HEK293 (cell line): Measurements from ENCODE around the gene TRIM36.

ENCODE experiments used
- CTCF ChIA-PET: fragments of 350-600 bp; formaldehyde crosslinking; extraction: SDS; loops from one replicate; lab custom pipeline; 2021; ENCODE audit warnings: antibody characterized with exemption; lab: Yijun Ruan, JAX
- POLR2A ChIA-PET: fragments of 300-600 bp; formaldehyde crosslinking; extraction: SDS; loops from one replicate; lab custom pipeline; 2020; ENCODE audit warnings: antibody characterized with exemption, inconsistent platforms; lab: Yijun Ruan, JAX
- H3K27ac ChIP-seq: fragments of 200-500 bp; sonication (Bioruptor generic); 2 replicates; pipeline ENCODE4 v1.5.1; 2014; ENCODE audit warnings: low read depth, low read length, control low read depth, inconsistent platforms; ENCODE audit errors: extremely low read depth
- H3K36me3 ChIP-seq, 2 experiments: fragments of 200-500 bp in 1 of 2; sonication (Bioruptor generic) in 1 of 2; 1 replicate in 1 of 2; 2 replicates in 1 of 2; pipeline ENCODE4 v1.5.1; 2014 to 2017; ENCODE audit warnings: inconsistent platforms in 2 of 2, low read length in 2 of 2; ENCODE audit not compliant: control insufficient read depth in 2 of 2, insufficient read depth in 1 of 2
- H3K4me1 ChIP-seq: fragments of 200-500 bp; sonication (Bioruptor generic); 2 replicates; pipeline ENCODE4 v1.5.1; 2014; ENCODE audit warnings: mild to moderate bottlenecking, low read length, inconsistent platforms; ENCODE audit not compliant: control insufficient read depth, insufficient read depth
- H3K4me3 ChIP-seq: 2 replicates; pipeline ENCODE4 v1.5.1; 2011; ENCODE audit warnings: low read depth, mild to moderate bottlenecking, control low read depth, low read length, moderate library complexity
- H3K9me3 ChIP-seq: fragments of 200-500 bp; sonication (Bioruptor generic); 2 replicates; pipeline ENCODE4 v1.5.1; 2014; ENCODE audit warnings: low read depth, low read length, inconsistent platforms; ENCODE audit not compliant: control insufficient read depth, insufficient read depth
- EGR2 ChIP-seq: fragments of 450-650 bp; formaldehyde crosslinking; IDR thresholded peaks from 2 replicates; pipeline ENCODE4 v1.5.1; 2016; ENCODE audit warnings: low read depth, missing biosample characterization, missing genetic modification characterization
- GLIS1 ChIP-seq: fragments of 450-650 bp; formaldehyde crosslinking; IDR thresholded peaks from 2 replicates; pipeline ENCODE4 v1.5.1; 2016; ENCODE audit warnings: missing biosample characterization, missing genetic modification characterization
- KLF16 ChIP-seq: fragments of 450-650 bp; formaldehyde crosslinking; IDR thresholded peaks from 2 replicates; pipeline ENCODE4 v1.5.1; 2017; ENCODE audit warnings: missing biosample characterization, missing genetic modification characterization
- KLF7 ChIP-seq: fragments of 450-650 bp; formaldehyde crosslinking; IDR thresholded peaks from 2 replicates; pipeline ENCODE4 v1.5.1; 2016; ENCODE audit warnings: missing biosample characterization, missing genetic modification characterization, borderline replicate concordance
- OVOL3 ChIP-seq: fragments of 450-650 bp; formaldehyde crosslinking; IDR thresholded peaks from 2 replicates; pipeline ENCODE4 v1.5.1; 2016; ENCODE audit warnings: missing biosample characterization, missing genetic modification characterization
- TCF7L2 ChIP-seq: IDR thresholded peaks from 2 replicates; pipeline ENCODE4 v1.6.1; 2011; ENCODE audit warnings: low read depth, mild to moderate bottlenecking, inconsistent platforms, low read length, moderate library complexity, borderline replicate concordance
- TRIM28 ChIP-seq: IDR thresholded peaks from 2 replicates; pipeline ENCODE4 v1.6.1; 2011; ENCODE audit warnings: low read length, control low read depth, borderline replicate concordance
- TSHZ1 ChIP-seq: fragments of 450-650 bp; formaldehyde crosslinking; IDR thresholded peaks from 2 replicates; pipeline ENCODE4 v1.5.1; 2016; ENCODE audit warnings: missing biosample characterization, missing genetic modification characterization, borderline replicate concordance
- ZBTB11 ChIP-seq: fragments of 450-650 bp; formaldehyde crosslinking; conservative IDR thresholded peaks from 2 replicates; pipeline ENCODE4 v1.5.1; 2016; ENCODE audit warnings: low read depth, missing biosample characterization, missing genetic modification characterization
- ZBTB48 ChIP-seq: fragments of 450-650 bp; formaldehyde crosslinking; IDR thresholded peaks from 2 replicates; pipeline ENCODE4 v1.5.1; 2016; ENCODE audit warnings: missing biosample characterization, missing genetic modification characterization
- ZNF140 ChIP-seq: fragments of 450-650 bp; formaldehyde crosslinking; IDR thresholded peaks from 2 replicates; pipeline ENCODE4 v1.5.1; 2016; ENCODE audit warnings: missing biosample characterization, missing genetic modification characterization
- ZNF48 ChIP-seq: fragments of 450-650 bp; formaldehyde crosslinking; IDR thresholded peaks from 2 replicates; pipeline ENCODE4 v1.5.1; 2016; ENCODE audit warnings: missing biosample characterization, missing genetic modification characterization
- ZNF549 ChIP-seq: fragments of 450-650 bp; IDR thresholded peaks from 2 replicates; pipeline ENCODE4 v1.5.1; 2018; ENCODE audit warnings: missing biosample characterization, missing genetic modification characterization, mild to moderate bottlenecking, inconsistent platforms, moderate library complexity
- ZNF707 ChIP-seq: fragments of 450-650 bp; formaldehyde crosslinking; IDR thresholded peaks from 2 replicates; pipeline ENCODE4 v1.5.1; 2016; ENCODE audit warnings: missing biosample characterization, missing genetic modification characterization
- ZNF768 ChIP-seq: fragments of 450-650 bp; formaldehyde crosslinking; IDR thresholded peaks from 2 replicates; pipeline ENCODE4 v1.5.1; 2018; ENCODE audit warnings: missing biosample characterization, mild to moderate bottlenecking, missing genetic modification characterization
- ZNF776 ChIP-seq: fragments of 450-650 bp; formaldehyde crosslinking; IDR thresholded peaks from 2 replicates; pipeline ENCODE4 v1.5.0; 2017; ENCODE audit warnings: missing biosample characterization, missing genetic modification characterization, borderline replicate concordance
- ZNF791 ChIP-seq: fragments of 450-650 bp; formaldehyde crosslinking; IDR thresholded peaks from 2 replicates; pipeline ENCODE4 v1.5.1; 2016; ENCODE audit warnings: missing biosample characterization, missing genetic modification characterization
- ZNF837 ChIP-seq: fragments of 450-650 bp; formaldehyde crosslinking; IDR thresholded peaks from 2 replicates; pipeline ENCODE4 v1.5.1; 2016; ENCODE audit warnings: missing biosample characterization, missing genetic modification characterization
- TF ChIP-seq, protein P1 (sequence below): fragments of 450-650 bp; formaldehyde crosslinking; IDR thresholded peaks from 2 replicates; pipeline ENCODE4 v1.5.1; 2017; ENCODE audit warnings: missing biosample characterization, missing genetic modification characterization

TRIM36 gene

GRCh38 chr5:115184770-115185169, 15.1 kb upstream of the TRIM36 start:
- Histone ChIP-seq H3K4me3 (no peak overlapping the region), H3K36me3 (no peaks in the 10 kb centered on the region), H3K9me3 (no peaks in the 10 kb centered on the region), H3K4me1 (no peaks in the 10 kb centered on the region), H3K27ac (no peak overlapping the region)
- POLR2A ChIA-PET, result no interaction called here
- CTCF ChIA-PET, result no interaction called here
- peak; percentile 62; the same call in 1 of the 2 replicates for TF ChIP-seq ZNF140 (tag by site-specific recombination)
- TF ChIP-seq TSHZ1 (tag by site-specific recombination), result no peak
- TF ChIP-seq KLF7, result no peak
- TF ChIP-seq ZNF768 (tag by site-specific recombination), result no peak
- TF ChIP-seq OVOL3 (tag by site-specific recombination), result no peak
- TF ChIP-seq ZBTB48, result no peak
- no peak for TF ChIP-seq TRIM28
- TF ChIP-seq EGR2, result no peak

GRCh38 chr5:115181757-115182156, 12.0 kb upstream of the TRIM36 start:
- no peak for TF ChIP-seq ZNF549 (tag by site-specific recombination)
- no peak for TF ChIP-seq ZNF837 (tag by site-specific recombination)
- no peak for TF ChIP-seq ZNF776
- TF ChIP-seq KLF16 (tag by site-specific recombination), result no peak
- no peak for TF ChIP-seq ZNF791 (tag by site-specific recombination)
- peak; percentile 90 for TF ChIP-seq ZBTB11 (tag by site-specific recombination)
- no peak overlapping the region for H3K4me3 ChIP-seq
- ChIA-PET POLR2A (interaction anchor here (0.9 kb wide), 1 partner anchor 13 kb away, joined by 3 read pairs; no protein-coding TSS in a partner anchor), CTCF (interaction anchor here (0.7 to 1.0 kb wide), 3 partner anchors 10 to 392 kb away, joined by 3 read pairs; no protein-coding TSS in a partner anchor)
- no peaks in the 10 kb centered on the region for H3K9me3 ChIP-seq
- no peak overlapping the region for H3K27ac ChIP-seq
- H3K4me1 ChIP-seq, result 0 out of 2 replicates have a peak, but pooled peaks cover 2% of the 10 kb centered on the region
- no peaks in the 10 kb centered on the region for H3K36me3 ChIP-seq

DNA sequence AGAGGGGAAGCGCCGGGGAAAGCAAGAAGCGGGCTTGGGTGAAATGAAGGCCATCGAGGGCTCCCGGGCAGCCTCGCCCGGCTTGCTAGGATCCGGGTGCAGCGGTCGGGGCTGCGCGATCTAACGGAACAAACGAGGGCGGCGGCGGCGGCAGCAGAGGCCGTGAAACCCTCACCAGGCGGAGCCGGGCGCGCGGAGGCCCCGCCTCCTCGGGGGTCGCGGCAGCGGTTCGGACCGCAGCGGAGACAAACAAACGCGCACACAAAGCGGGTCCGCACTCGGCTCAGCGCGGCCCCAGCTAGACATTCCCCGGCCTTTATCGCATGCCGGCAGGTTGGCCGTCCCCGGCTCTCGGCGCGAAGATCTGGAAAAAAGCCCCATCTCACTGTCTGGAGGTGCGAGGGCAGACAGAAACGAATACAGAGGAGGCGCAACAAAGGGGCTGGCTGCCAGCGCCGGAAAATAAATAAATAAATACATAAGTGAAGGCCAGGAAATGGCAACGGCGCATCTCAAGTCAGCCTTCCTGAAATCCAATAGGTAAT, 10.5 kb upstream of the TRIM36 start:
- no peaks in the 10 kb centered on the region for H3K9me3 ChIP-seq
- H3K27ac ChIP-seq, result 0 out of 2 replicates have a peak overlapping the region, but pooled peaks have one; percentile 24
- H3K4me3 ChIP-seq, result peak overlapping the region; percentile 51
- H3K36me3 ChIP-seq, result no peaks in the 10 kb centered on the region
- H3K4me1 ChIP-seq, result 0 out of 2 replicates have a peak, but pooled peaks cover 2% of the 10 kb centered on the region
- CTCF ChIA-PET, result interaction anchor here (0.6 kb wide), 1 partner anchor 1715 kb away, joined by 5 read pairs; no protein-coding TSS in a partner anchor
- POLR2A ChIA-PET, result interaction anchor here (1.1 kb wide), 1 partner anchor 11 kb away, joined by 5 read pairs; the partner anchor contains the start of gene TRIM36
- no peak for TF ChIP-seq ZNF48
- TF ChIP-seq GLIS1, result no peak
- TF ChIP-seq, protein P1, sequence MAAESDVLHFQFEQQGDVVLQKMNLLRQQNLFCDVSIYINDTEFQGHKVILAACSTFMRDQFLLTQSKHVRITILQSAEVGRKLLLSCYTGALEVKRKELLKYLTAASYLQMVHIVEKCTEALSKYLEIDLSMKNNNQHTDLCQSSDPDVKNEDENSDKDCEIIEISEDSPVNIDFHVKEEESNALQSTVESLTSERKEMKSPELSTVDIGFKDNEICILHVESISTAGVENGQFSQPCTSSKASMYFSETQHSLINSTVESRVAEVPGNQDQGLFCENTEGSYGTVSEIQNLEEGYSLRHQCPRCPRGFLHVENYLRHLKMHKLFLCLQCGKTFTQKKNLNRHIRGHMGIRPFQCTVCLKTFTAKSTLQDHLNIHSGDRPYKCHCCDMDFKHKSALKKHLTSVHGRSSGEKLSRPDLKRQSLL, result no peak
- no peak for TF ChIP-seq ZNF707 (tag by site-specific recombination)
- TF ChIP-seq ZBTB11 (tag by site-specific recombination), result peak; percentile 48
- no peak for TF ChIP-seq TCF7L2
